Measurements from ENCODE around the gene OGDH. TPM values are rescaled to one million over a fixed set of nuclear protein-coding genes. Genes with fewer than 3 reads are reported as not detected.

Gene OGDH
- total and polyA plus RNA-seq, 2 experiments from 2014 or later = 13.5 to 76.9 TPM

DNA sequence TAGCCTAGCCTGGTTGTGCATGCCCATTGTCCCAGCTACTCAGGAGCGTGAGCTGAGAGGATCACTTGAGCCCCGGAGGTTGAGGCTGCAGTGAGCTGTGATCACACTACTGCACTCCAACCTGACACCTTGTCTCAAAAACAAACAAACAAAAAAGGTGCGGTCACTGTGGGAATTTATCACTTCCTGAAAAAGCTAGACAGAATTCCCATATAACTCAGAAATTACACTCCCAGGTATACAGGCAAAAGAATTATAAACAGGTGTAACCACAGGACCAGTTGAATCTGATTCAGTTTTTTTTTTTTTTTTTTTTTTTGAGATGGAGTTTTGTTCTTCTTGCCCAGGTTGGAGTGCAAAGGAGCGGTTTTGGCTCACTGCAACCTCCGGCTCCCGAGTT, 3.2 kb upstream of the OGDH start:
- no peak for ATAC-seq
- H3K4me2 ChIP-seq = no peak overlapping the region
- H3K4me1 ChIP-seq (ENCODE audit: insufficient read depth) = no peaks in the 10 kb centered on the region; the same call in 1 of the 2 replicates
- no peaks in the 10 kb centered on the region for H3K9me2 ChIP-seq (ENCODE audit: insufficient read depth)
- no peaks in the 10 kb centered on the region; the same call in 2 of the 3 replicates for H3K9me3 Mint-ChIP-seq
- H3K36me3 ChIP-seq (ENCODE audit: insufficient read depth) = no peaks in the 10 kb centered on the region
- no peak overlapping the region for H2AFZ ChIP-seq
- H4K20me1 ChIP-seq (replicated peaks; ENCODE audit: insufficient read depth) = no peaks in the 10 kb centered on the region
- H3K79me2 ChIP-seq (replicated peaks; ENCODE audit: insufficient read depth) = peaks cover 12% of the 10 kb centered on the region
- H3K27ac ChIP-seq (ENCODE audit: low read depth) = no peak overlapping the region
- H3K27ac Mint-ChIP-seq = no peak overlapping the region
- H3K27me3 ChIP-seq (ENCODE audit: insufficient read depth) = no peaks in the 10 kb centered on the region
- H3K4me3 Mint-ChIP-seq = no peak overlapping the region
- peaks cover 9% of the 10 kb centered on the region; the same call in 2 of the 3 replicates for H3K4me1 Mint-ChIP-seq
- TF ChIP-seq EZH2 (IDR thresholded peaks at IDR 0.05; ENCODE audit: low read depth, unreplicated experiment) = no peak
- TF ChIP-seq REST (IDR thresholded peaks at IDR 0.05; ENCODE audit: unreplicated experiment) = no peak
- TF ChIP-seq ETS1 (IDR thresholded peaks at IDR 0.05) = no peak
- TF ChIP-seq, protein P1, sequence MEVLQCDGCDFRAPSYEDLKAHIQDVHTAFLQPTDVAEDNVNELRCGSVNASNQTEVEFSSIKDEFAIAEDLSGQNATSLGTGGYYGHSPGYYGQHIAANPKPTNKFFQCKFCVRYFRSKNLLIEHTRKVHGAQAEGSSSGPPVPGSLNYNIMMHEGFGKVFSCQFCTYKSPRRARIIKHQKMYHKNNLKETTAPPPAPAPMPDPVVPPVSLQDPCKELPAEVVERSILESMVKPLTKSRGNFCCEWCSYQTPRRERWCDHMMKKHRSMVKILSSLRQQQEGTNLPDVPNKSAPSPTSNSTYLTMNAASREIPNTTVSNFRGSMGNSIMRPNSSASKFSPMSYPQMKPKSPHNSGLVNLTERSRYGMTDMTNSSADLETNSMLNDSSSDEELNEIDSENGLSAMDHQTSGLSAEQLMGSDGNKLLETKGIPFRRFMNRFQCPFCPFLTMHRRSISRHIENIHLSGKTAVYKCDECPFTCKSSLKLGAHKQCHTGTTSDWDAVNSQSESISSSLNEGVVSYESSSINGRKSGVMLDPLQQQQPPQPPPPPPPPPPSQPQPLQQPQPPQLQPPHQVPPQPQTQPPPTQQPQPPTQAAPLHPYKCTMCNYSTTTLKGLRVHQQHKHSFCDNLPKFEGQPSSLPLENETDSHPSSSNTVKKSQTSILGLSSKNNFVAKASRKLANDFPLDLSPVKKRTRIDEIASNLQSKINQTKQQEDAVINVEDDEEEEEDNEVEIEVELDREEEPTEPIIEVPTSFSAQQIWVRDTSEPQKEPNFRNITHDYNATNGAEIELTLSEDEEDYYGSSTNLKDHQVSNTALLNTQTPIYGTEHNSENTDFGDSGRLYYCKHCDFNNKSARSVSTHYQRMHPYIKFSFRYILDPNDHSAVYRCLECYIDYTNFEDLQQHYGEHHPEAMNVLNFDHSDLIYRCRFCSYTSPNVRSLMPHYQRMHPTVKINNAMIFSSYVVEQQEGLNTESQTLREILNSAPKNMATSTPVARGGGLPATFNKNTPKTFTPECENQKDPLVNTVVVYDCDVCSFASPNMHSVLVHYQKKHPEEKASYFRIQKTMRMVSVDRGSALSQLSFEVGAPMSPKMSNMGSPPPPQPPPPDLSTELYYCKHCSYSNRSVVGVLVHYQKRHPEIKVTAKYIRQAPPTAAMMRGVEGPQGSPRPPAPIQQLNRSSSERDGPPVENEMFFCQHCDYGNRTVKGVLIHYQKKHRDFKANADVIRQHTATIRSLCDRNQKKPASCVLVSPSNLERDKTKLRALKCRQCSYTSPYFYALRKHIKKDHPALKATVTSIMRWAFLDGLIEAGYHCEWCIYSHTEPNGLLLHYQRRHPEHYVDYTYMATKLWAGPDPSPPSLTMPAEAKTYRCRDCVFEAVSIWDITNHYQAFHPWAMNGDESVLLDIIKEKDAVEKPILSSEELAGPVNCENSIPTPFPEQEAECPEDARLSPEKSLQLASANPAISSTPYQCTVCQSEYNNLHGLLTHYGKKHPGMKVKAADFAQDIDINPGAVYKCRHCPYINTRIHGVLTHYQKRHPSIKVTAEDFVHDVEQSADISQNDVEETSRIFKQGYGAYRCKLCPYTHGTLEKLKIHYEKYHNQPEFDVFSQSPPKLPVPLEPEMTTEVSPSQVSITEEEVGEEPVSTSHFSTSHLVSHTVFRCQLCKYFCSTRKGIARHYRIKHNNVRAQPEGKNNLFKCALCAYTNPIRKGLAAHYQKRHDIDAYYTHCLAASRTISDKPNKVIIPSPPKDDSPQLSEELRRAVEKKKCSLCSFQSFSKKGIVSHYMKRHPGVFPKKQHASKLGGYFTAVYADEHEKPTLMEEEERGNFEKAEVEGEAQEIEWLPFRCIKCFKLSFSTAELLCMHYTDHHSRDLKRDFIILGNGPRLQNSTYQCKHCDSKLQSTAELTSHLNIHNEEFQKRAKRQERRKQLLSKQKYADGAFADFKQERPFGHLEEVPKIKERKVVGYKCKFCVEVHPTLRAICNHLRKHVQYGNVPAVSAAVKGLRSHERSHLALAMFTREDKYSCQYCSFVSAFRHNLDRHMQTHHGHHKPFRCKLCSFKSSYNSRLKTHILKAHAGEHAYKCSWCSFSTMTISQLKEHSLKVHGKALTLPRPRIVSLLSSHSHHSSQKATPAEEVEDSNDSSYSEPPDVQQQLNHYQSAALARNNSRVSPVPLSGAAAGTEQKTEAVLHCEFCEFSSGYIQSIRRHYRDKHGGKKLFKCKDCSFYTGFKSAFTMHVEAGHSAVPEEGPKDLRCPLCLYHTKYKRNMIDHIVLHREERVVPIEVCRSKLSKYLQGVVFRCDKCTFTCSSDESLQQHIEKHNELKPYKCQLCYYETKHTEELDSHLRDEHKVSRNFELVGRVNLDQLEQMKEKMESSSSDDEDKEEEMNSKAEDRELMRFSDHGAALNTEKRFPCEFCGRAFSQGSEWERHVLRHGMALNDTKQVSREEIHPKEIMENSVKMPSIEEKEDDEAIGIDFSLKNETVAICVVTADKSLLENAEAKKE (CRISPR knock-in tag; IDR thresholded peaks at IDR 0.05) = no peak
- no peak for TF ChIP-seq POLR2AphosphoS5 (IDR thresholded peaks at IDR 0.05; ENCODE audit: low read depth)
- TF ChIP-seq EZH2phosphoT487 (IDR thresholded peaks at IDR 0.05; ENCODE audit: unreplicated experiment) = no peak
- TF ChIP-seq ZNF114 (CRISPR knock-in tag; IDR thresholded peaks at IDR 0.05) = no peak
- no peak for TF ChIP-seq NANOG (IDR thresholded peaks at IDR 0.05; ENCODE audit: borderline replicate concordance)
- TF ChIP-seq ZNF331 (CRISPR knock-in tag; IDR thresholded peaks at IDR 0.05; ENCODE audit: low read depth) = no peak
- TF ChIP-seq CTCF (conservative IDR thresholded peaks at IDR 0.05; ENCODE audit: low read depth in 2 of 2) = no peak
- TF ChIP-seq JUNB (IDR thresholded peaks at IDR 0.05; ENCODE audit: unreplicated experiment) = no peak
- TF ChIP-seq CREB1 (CRISPR knock-in tag; IDR thresholded peaks at IDR 0.05; ENCODE audit: low read depth) = no peak
- no peak for TF ChIP-seq STAT1 (IDR thresholded peaks at IDR 0.05; ENCODE audit: unreplicated experiment)
- H3F3A ChIP-seq (replicated peaks; ENCODE audit: low read depth) = 0 out of 2 replicates have a peak, but pooled peaks cover 4% of the 10 kb centered on the region
- no peak overlapping the region for H3K4me3 ChIP-seq
- peaks cover 11% of the 10 kb centered on the region for H3K27me3 Mint-ChIP-seq (ENCODE audit: insufficient read depth, low read depth, poor library complexity)
- DNase-seq (ENCODE audit: low spot score) = no peak
- H3K36me3 Mint-ChIP-seq (ENCODE audit: low read depth) = peaks cover 4% of the 10 kb centered on the region

All from GM23338 (cell line).